ENCODE results near the gene ENPP3.

- TF ChIP-seq EZH2 (IDR thresholded peaks at IDR 0.05; ENCODE audit: borderline replicate concordance, low read depth, low read length, poor library complexity, severe bottlenecking), result no peak
- TF ChIP-seq, protein P1, sequence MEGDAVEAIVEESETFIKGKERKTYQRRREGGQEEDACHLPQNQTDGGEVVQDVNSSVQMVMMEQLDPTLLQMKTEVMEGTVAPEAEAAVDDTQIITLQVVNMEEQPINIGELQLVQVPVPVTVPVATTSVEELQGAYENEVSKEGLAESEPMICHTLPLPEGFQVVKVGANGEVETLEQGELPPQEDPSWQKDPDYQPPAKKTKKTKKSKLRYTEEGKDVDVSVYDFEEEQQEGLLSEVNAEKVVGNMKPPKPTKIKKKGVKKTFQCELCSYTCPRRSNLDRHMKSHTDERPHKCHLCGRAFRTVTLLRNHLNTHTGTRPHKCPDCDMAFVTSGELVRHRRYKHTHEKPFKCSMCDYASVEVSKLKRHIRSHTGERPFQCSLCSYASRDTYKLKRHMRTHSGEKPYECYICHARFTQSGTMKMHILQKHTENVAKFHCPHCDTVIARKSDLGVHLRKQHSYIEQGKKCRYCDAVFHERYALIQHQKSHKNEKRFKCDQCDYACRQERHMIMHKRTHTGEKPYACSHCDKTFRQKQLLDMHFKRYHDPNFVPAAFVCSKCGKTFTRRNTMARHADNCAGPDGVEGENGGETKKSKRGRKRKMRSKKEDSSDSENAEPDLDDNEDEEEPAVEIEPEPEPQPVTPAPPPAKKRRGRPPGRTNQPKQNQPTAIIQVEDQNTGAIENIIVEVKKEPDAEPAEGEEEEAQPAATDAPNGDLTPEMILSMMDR (conservative IDR thresholded peaks at IDR 0.05; ENCODE audit: low read depth, low read length), result no peak
Observed at GRCh38 chr6:131761762-131762067, 124.6 kb downstream of the ENPP3 start.

Data from A673 (cell line).